Kidney (tissue), 14 donors: ENCODE data around the gene BCKDHB. TPM values are rescaled to one million over a fixed set of nuclear protein-coding genes. Genes with fewer than 3 reads are reported as not detected.

ENCODE experiments used
- DNase-seq, 5 donors: peaks; one replicate each; pipeline ENCODE4 v3.0.0-alpha.2; 2013 to 2020
- FAIRE-seq: peaks from 2 replicates; lab custom pipeline; 2012; peaks lifted over from hg19 to GRCh38; lab: Jason Lieb, UNC
- H3K27ac ChIP-seq, 2 donors: one replicate each; pipeline ENCODE4 v1.7.0; 2013; ENCODE audit warnings: low read depth in 2 of 2, low read length in 2 of 2, inconsistent platforms in 1 of 2
- H3K27me3 ChIP-seq: one replicate; pipeline ENCODE4 v1.7.1; 2013; ENCODE audit warnings: low read length, inconsistent platforms; ENCODE audit not compliant: control insufficient read depth, insufficient read depth
- H3K36me3 ChIP-seq, 3 donors: one replicate each; pipeline versions ENCODE4 v1.7.0 to v1.7.1; 2013; ENCODE audit warnings: low read length in 3 of 3, control low read depth in 1 of 3, inconsistent platforms in 1 of 3; ENCODE audit not compliant: insufficient read depth in 3 of 3, control insufficient read depth in 2 of 3
- H3K4me1 ChIP-seq, 3 donors: one replicate each; pipeline versions ENCODE4 v1.7.0 to v1.7.1; 2013; ENCODE audit warnings: low read length in 3 of 3, inconsistent platforms in 1 of 3, low read depth in 1 of 3; ENCODE audit not compliant: control insufficient read depth in 2 of 3, insufficient read depth in 2 of 3
- H3K4me3 ChIP-seq, 3 donors: one replicate each; pipeline versions ENCODE4 v1.7.0 to v1.8.1; 2013; ENCODE audit warnings: low read length in 3 of 3, control low read depth in 1 of 3, inconsistent platforms in 1 of 3
- H3K9ac ChIP-seq, 3 donors: one replicate each; pipeline versions ENCODE4 v1.7.0 to v1.7.1; 2013; ENCODE audit warnings: low read length in 3 of 3, control low read depth in 1 of 3, inconsistent platforms in 1 of 3
- H3K9me3 ChIP-seq, 3 donors: one replicate each; pipeline versions ENCODE4 v1.7.0 to v1.7.1; 2013; ENCODE audit warnings: low read length in 3 of 3, control low read depth in 1 of 3, inconsistent platforms in 1 of 3; ENCODE audit not compliant: control insufficient read depth in 2 of 3, insufficient read depth in 1 of 3
- intact Hi-C: fragments of 100-400 bp; cut with DNase I; formaldehyde crosslinking; loops from one replicate; pipeline ENCODE4 v1.11.1; 2022
- polyA plus RNA-seq: library from polyadenylated mRNA; stranded (reverse); fragments of 350-450 nt; fragmentation: Illumina TruSeq; extraction: RNeasy Lipid Tissue Mini Kit (QIAGEN cat#74804); gene quantifications from one replicate; pipeline ENCODE4 v1.2.3, GENCODE V29; 2014; ENCODE audit warnings: low read depth, low replicate concordance; ENCODE audit not compliant: insufficient read depth
- total RNA-seq: library from RNA; stranded (reverse); fragmentation: NEBNext Ultra II Directional; extraction: Animal tissue kit (Norgen Biotek cat#: 25700); gene quantifications from one replicate; pipeline ENCODE4 v1.2.1, GENCODE V29; 2021
- TF ChIP-seq, protein P1 (sequence below): IDR thresholded peaks from 3 replicates; pipeline ENCODE4 v1.5.1; 2012; ENCODE audit warnings: mild to moderate bottlenecking, moderate library complexity, borderline replicate concordance; ENCODE audit not compliant: insufficient read depth; ENCODE audit errors: extremely low read depth
- donor health status: control.
- donor health status: control.
- donor health status: control.
- donor health status: control.
- donor health status: control.
- donor health status: DM: yes; HTN: yes; CAD: no.
- donor health status: Normal renal cell carcinoma (clear cell type).

The BCKDHB gene
- total and polyA plus RNA-seq, 2 donors from 2014 or later: 21.0 to 22.8 TPM

GRCh38 chr6:80276861-80277260 is 170.4 kb downstream of the BCKDHB start:
- intact Hi-C loops: no loop called here
- Histone ChIP-seq H3K27me3 (no peaks in the 10 kb centered on the region), H3K9me3 (no peaks in the 10 kb centered on the region), H3K36me3 (no peaks in the 10 kb centered on the region), H3K4me1 (no peaks in the 10 kb centered on the region), H3K27ac (no peak overlapping the region), H3K9ac (no peak overlapping the region), H3K4me3 (no peak overlapping the region)
- DNase-seq (no peak), FAIRE-seq (no peak)
- TF ChIP-seq, protein P1, sequence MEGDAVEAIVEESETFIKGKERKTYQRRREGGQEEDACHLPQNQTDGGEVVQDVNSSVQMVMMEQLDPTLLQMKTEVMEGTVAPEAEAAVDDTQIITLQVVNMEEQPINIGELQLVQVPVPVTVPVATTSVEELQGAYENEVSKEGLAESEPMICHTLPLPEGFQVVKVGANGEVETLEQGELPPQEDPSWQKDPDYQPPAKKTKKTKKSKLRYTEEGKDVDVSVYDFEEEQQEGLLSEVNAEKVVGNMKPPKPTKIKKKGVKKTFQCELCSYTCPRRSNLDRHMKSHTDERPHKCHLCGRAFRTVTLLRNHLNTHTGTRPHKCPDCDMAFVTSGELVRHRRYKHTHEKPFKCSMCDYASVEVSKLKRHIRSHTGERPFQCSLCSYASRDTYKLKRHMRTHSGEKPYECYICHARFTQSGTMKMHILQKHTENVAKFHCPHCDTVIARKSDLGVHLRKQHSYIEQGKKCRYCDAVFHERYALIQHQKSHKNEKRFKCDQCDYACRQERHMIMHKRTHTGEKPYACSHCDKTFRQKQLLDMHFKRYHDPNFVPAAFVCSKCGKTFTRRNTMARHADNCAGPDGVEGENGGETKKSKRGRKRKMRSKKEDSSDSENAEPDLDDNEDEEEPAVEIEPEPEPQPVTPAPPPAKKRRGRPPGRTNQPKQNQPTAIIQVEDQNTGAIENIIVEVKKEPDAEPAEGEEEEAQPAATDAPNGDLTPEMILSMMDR: no peak

GRCh38 chr6:80277501-80277900 is 171.0 kb downstream of the BCKDHB start:
- Histone ChIP-seq H3K36me3 (no peaks in the 10 kb centered on the region), H3K27ac (no peak overlapping the region), H3K9me3 (no peaks in the 10 kb centered on the region), H3K27me3 (no peaks in the 10 kb centered on the region), H3K4me1 (no peaks in the 10 kb centered on the region), H3K9ac (no peak overlapping the region), H3K4me3 (no peak overlapping the region)
- intact Hi-C loops: no loop called here
- FAIRE-seq (no peak), DNase-seq (no peak)
- TF ChIP-seq, protein P1: no peak

DNA sequence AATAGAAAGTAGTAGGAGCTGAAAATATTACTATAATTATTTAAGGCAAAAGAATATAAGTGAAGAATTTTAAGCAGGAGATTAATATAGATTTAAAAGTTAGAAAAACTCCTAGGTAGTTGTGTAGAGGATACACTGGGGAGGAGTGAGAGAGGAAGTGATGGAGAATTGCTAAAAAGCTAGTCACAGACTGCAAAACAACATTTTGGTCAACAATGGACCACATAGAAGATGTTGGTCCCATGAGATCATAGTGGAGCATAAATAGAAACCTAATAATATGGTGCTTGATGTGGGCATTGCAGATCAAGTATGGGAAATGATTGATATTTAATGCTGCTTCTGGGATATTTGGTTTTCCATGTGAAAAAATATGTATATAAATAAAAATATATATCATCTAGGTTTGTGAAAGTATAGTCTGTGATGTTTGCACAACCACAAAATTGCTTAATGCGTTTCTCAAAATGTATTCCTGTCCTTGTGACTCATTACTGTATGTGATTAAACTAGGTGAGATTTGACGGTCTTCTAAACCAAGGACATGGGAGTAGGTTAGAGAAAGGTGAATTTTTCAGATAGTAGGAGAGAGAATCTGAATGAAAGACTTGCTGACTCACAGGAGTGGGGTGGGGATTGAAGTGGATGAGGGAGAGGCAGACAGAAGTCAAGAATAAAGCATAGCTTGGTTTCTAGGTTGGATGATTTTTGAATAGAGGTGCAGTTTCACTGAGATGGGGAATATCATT is 174.0 kb downstream of the BCKDHB start:
- Histone ChIP-seq H3K9me3 (no peaks in the 10 kb centered on the region), H3K9ac (no peak overlapping the region), H3K4me3 (no peak overlapping the region), H3K4me1 (no peaks in the 10 kb centered on the region), H3K36me3 (no peaks in the 10 kb centered on the region), H3K27me3 (no peaks in the 10 kb centered on the region), H3K27ac (no peak overlapping the region)
- intact Hi-C loops: no loop called here
- no peak for DNase-seq
- no peak for FAIRE-seq
- TF ChIP-seq, protein P1: no peak
